Thyroid gland (tissue), 4 donors: ENCODE data around the gene ZNF555. TPM values are rescaled to one million over a fixed set of nuclear protein-coding genes. Genes with fewer than 3 reads are reported as not detected.

Source experiments
- DNase-seq, 2 donors: peaks; one replicate each; pipeline ENCODE4 v3.0.0-alpha.2; 2019
- H3K27ac ChIP-seq, 3 donors: fragments of 200-600 bp; sonication (generic); 1 replicate in 2 of 3; 2 replicates in 1 of 3; pipeline ENCODE4 v1.5.1; 2016 to 2019; ENCODE audit warnings: mild to moderate bottlenecking in 1 of 3, moderate library complexity in 1 of 3
- H3K27me3 ChIP-seq: fragments of 200-600 bp; sonication (generic); one replicate; pipeline ENCODE4 v1.5.1; 2019
- H3K36me3 ChIP-seq, 2 donors: fragments of 200-600 bp; sonication (generic); one replicate each; pipeline ENCODE4 v1.5.1; 2016 to 2019
- H3K4me1 ChIP-seq, 2 donors: fragments of 200-600 bp; sonication (generic); one replicate each; pipeline ENCODE4 v1.5.1; 2017 to 2019
- H3K4me3 ChIP-seq, 3 donors: fragments of 200-600 bp; sonication (generic); replicated peaks in 1 of 3; 1 replicate in 2 of 3; 2 replicates in 1 of 3; pipeline ENCODE4 v1.5.1; 2016; ENCODE audit warnings: mild to moderate bottlenecking in 1 of 3
- H3K9me3 ChIP-seq: fragments of 200-600 bp; sonication (generic); one replicate; pipeline ENCODE4 v1.5.1; 2017
- POLR2A ChIP-seq, 2 donors: fragments of 450-650 bp; IDR thresholded peaks; one replicate each; pipeline ENCODE4 v1.6.1; 2017; ENCODE audit warnings: antibody characterized with exemption in 2 of 2, mild to moderate bottlenecking in 2 of 2, moderate library complexity in 1 of 2
- WGBS, 2 donors: methylation state at CpG; one replicate each; pipeline ENCODE4 v1.1.5; 2017; 5-methylcytosine and 5-hydroxymethylcytosine counted together
- intact Hi-C: fragments of 100-400 bp; cut with DNase I; formaldehyde crosslinking; loops from one replicate; pipeline ENCODE4 v1.15.1; 2023
- total RNA-seq, 4 donors: library from RNA; depleted of rRNA; stranded (reverse); fragments of >200 nt; gene quantifications; one replicate each; pipeline ENCODE4 v1.2.3, GENCODE V29; 2016
- TF ChIP-seq, protein P1 (sequence below), 6 experiments: fragments of 200-600 bp in 3 of 6; fragments of 450-650 bp in 3 of 6; sonication (generic) in 3 of 6; IDR thresholded peaks; one replicate each; pipeline ENCODE4 v1.5.1; 2016 to 2019; ENCODE audit warnings: antibody characterized with exemption in 6 of 6, mild to moderate bottlenecking in 2 of 6, inconsistent platforms in 1 of 6, moderate library complexity in 1 of 6

Gene ZNF555
- total RNA-seq, 4 donors from 2014 or later: 8.7 to 10.2 (median 9.5) TPM

DNA sequence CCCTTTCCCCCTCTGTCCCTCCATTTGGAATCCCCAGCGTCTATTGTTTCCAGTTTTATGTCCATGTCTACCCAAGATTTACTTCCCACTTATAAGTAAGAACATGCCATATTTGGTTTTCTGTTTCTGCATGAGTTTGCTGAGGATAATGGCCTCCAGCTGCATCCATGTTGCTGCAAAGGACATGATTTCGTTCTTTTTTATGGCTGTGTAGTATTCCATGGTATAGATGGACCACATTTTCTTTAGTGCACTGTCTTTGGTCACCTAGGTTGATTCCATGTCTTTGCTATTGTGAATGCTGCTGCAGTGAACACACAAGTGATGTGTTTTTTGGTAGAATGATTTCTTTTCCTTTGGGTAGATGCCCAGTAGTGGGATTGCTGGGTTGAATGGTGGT lies 3.8 kb downstream of the ZNF555 start:
- intact Hi-C loops: no loop called here
- Histone ChIP-seq H3K4me3 (no peak overlapping the region), H3K27me3 (no peaks in the 10 kb centered on the region), H3K9me3 (no peaks in the 10 kb centered on the region), H3K27ac (no peak overlapping the region), H3K4me1 (peaks cover 8 to 14% of the 10 kb centered on the region in 2 donors), H3K36me3 (no peaks in the 10 kb centered on the region)
- 98% methylated on average over 2 of the region's 2 CpGs for WGBS, 2 donors
- TF ChIP-seq POLR2A (IDR thresholded peaks at IDR 0.05): no peak
- TF ChIP-seq, protein P1, sequence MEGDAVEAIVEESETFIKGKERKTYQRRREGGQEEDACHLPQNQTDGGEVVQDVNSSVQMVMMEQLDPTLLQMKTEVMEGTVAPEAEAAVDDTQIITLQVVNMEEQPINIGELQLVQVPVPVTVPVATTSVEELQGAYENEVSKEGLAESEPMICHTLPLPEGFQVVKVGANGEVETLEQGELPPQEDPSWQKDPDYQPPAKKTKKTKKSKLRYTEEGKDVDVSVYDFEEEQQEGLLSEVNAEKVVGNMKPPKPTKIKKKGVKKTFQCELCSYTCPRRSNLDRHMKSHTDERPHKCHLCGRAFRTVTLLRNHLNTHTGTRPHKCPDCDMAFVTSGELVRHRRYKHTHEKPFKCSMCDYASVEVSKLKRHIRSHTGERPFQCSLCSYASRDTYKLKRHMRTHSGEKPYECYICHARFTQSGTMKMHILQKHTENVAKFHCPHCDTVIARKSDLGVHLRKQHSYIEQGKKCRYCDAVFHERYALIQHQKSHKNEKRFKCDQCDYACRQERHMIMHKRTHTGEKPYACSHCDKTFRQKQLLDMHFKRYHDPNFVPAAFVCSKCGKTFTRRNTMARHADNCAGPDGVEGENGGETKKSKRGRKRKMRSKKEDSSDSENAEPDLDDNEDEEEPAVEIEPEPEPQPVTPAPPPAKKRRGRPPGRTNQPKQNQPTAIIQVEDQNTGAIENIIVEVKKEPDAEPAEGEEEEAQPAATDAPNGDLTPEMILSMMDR (IDR thresholded peaks at IDR 0.05): no peak
- no peak for DNase-seq

DNA sequence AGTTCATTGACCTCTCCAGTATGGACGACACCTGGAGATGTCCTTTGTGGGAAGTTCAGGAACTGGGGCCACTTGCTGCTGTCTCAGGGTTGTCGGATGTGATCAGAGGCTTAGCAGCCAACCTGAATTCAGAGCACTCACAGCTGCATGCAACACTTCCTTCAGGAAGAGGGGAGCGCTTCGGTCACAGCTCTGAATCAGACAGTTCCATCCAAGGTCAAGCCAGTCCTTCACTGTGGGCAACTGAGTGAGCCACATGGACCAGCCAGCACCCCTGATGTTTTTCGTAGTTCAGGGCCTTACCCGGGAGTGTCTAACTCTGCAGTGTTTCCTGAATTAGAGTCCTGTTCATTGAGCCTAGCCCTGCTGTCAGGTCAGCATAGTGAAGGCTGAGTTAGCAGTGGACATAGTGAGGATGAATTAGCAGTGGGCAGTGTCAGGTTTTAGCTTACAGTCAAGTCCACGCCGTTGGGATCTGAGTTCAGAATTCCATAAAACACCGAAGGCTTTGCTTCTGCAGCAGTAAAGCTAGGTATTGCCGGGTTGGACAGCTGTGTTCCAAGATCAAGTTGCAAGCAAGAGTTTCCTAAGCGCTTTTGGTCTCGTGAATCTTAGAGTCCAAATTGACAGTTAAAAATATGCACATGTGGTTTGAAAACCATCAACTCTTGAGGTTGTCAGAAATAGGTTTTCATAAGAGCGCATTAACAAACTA lies 5.1 kb downstream of the ZNF555 start:
- Histone ChIP-seq H3K27ac (no peak overlapping the region), H3K27me3 (no peaks in the 10 kb centered on the region), H3K36me3 (peaks cover 7 to 9% of the 10 kb centered on the region in 2 donors), H3K9me3 (no peaks in the 10 kb centered on the region), H3K4me1 (peaks cover 8 to 14% of the 10 kb centered on the region in 2 donors), H3K4me3 (no peak overlapping the region)
- DNase-seq: no peak
- WGBS, 2 donors: 85 to 89% methylated on average over 11 to 13 of the region's 13 CpGs
- intact Hi-C loops: no loop called here
- no peak for TF ChIP-seq POLR2A (IDR thresholded peaks at IDR 0.05)
- TF ChIP-seq, protein P1 (IDR thresholded peaks at IDR 0.05): no peak

DNA sequence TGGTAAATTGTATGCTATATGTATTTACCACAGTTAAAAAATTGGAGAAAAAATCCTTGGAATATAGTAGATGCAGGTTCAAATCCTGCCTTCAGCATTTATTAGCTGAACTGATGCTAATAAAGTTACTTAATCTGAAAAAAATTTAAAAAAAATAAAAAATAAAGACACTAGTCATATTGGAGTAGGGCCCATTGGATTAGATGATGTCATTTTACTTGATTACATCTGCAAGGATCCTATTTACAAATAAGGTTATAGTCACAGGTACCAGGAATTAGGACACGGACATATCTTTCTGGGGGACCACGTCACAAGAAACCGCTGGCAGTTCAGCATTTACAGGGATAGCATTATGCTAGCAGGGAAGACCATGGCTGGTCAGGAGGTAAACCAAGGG lies 6.2 kb downstream of the ZNF555 start:
- H3K27me3 ChIP-seq: no peaks in the 10 kb centered on the region
- no peak overlapping the region for H3K27ac ChIP-seq
- peaks cover 3 to 8% of the 10 kb centered on the region in 2 donors for H3K4me1 ChIP-seq
- WGBS, 2 donors: 94 to 96% methylated on average over 3 of the region's 3 CpGs
- DNase-seq: no peak
- no peak overlapping the region for H3K4me3 ChIP-seq
- TF ChIP-seq POLR2A (IDR thresholded peaks at IDR 0.05): no peak
- TF ChIP-seq, protein P1 (IDR thresholded peaks at IDR 0.05): no peak
- H3K36me3 ChIP-seq: peaks cover 18 to 21% of the 10 kb centered on the region in 2 donors
- H3K9me3 ChIP-seq: no peaks in the 10 kb centered on the region
- intact Hi-C loops: no loop called here

DNA sequence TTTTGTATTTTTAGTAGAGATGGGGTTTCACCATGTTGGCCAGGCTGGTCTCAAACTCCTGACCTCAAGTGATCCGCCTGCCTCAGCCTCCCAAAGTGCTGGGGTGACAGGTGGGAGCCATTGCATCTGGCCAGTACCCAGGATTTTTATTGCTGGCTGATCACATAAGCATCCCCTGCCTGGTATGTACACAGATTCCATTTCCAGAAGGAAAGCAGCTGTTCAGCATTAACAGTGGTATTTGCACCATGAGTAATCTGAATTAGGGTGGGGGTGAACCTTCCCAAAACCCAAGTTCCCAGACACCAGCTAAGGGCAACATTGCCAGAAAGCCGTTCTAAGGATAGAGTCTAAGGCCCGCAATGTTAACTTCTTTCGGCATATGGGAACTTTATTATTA lies 7.3 kb downstream of the ZNF555 start:
- H3K36me3 ChIP-seq: peaks cover 30 to 32% of the 10 kb centered on the region in 2 donors
- peaks cover 0 to 2% of the 10 kb centered on the region in 2 donors for H3K4me1 ChIP-seq
- TF ChIP-seq POLR2A (IDR thresholded peaks at IDR 0.05): no peak
- TF ChIP-seq, protein P1 (IDR thresholded peaks at IDR 0.05): no peak
- DNase-seq: no peak
- H3K9me3 ChIP-seq: no peaks in the 10 kb centered on the region
- 86 to 89% methylated on average over 4 of the region's 4 CpGs for WGBS, 2 donors
- intact Hi-C loops: no loop called here
- H3K27ac ChIP-seq: no peak overlapping the region
- H3K27me3 ChIP-seq: no peaks in the 10 kb centered on the region
- H3K4me3 ChIP-seq: no peak overlapping the region

DNA sequence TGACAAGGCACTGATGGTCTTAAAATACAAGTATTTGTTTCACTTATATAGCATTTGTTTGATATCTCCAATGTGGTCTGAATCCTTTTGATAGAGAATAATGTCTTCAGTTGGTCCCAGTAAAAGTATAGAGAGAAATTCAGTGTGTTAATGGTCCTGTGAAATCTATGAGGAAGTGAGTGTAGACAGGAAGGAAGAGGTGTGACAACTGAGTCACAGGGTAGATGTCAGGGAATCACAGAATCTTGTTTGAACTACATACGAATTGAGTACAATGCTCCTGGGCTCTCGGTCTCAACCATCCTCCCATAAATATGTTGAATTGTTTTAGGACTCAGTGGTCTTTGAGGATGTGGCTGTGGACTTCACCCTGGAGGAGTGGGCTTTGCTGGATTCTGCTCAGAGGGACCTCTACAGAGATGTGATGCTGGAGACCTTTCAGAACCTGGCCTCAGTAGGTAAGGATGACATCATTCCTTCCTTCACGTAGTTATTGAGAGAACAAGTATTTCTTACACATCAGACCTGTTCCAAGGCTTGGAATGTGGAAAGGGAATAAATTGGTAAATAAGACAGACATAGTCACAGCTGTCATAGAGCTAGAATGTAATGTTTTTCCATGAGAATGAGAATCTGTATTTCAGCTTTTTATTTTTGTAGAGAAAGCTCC lies 9.1 kb downstream of the ZNF555 start:
- peaks cover 35 to 37% of the 10 kb centered on the region in 2 donors for H3K36me3 ChIP-seq
- intact Hi-C loops: no loop called here
- no peaks in the 10 kb centered on the region for H3K9me3 ChIP-seq
- H3K4me3 ChIP-seq: no peak overlapping the region
- no peak overlapping the region for H3K27ac ChIP-seq
- 91 to 96% methylated on average over 3 of the region's 3 CpGs for WGBS, 2 donors
- H3K27me3 ChIP-seq: no peaks in the 10 kb centered on the region
- TF ChIP-seq POLR2A (IDR thresholded peaks at IDR 0.05): no peak
- TF ChIP-seq, protein P1 (IDR thresholded peaks at IDR 0.05): no peak
- no peak for DNase-seq
- H3K4me1 ChIP-seq: no peaks in the 10 kb centered on the region
